Endothelial cell of umbilical vein (primary cell): ENCODE data around the gene PRPSAP1. TPM values are rescaled to one million over a fixed set of nuclear protein-coding genes. Genes with fewer than 3 reads are reported as not detected.

Source experiments
- BruUV-seq: library from RNA; stranded (reverse); fragments of 400-500 nt; replicated peaks from 2 replicates; lab custom pipeline; 2021; lab: Mats Ljungman, UMichigan
- CTCF ChIA-PET: fragments of 300-600, 350-600 bp; sonication (Branson Sonifier 250); formaldehyde crosslinking; loops from one replicate; lab custom pipeline; 2021; ENCODE audit warnings: antibody characterized with exemption, inconsistent platforms; lab: Charles Lee
- POLR2A ChIA-PET: fragments of 300-600, 350-600 bp; sonication (Branson Sonifier 250); formaldehyde crosslinking; loops from one replicate; lab custom pipeline; 2021; ENCODE audit warnings: antibody characterized with exemption, inconsistent platforms; lab: Charles Lee
- DNase-seq: peaks from one replicate; pipeline ENCODE4 v3.0.0-alpha.2; 2011; ENCODE audit warnings: low read depth, low spot score
- FAIRE-seq: peaks from 2 replicates; lab custom pipeline; 2011; peaks lifted over from hg19 to GRCh38; lab: Jason Lieb, UNC
- H2AFZ ChIP-seq: 2 replicates; pipeline ENCODE4 v1.6.0; 2012; ENCODE audit warnings: low read depth, low read length, control low read depth, inconsistent platforms
- H3K27ac ChIP-seq: 2 replicates; pipeline ENCODE4 v1.5.1; 2011; ENCODE audit warnings: low read depth, mild to moderate bottlenecking, control low read depth, low read length, moderate library complexity; ENCODE audit not compliant: insufficient read depth
- H3K27me3 ChIP-seq, 2 experiments: 2 replicates each; pipeline versions ENCODE4 v1.6.0 to v1.6.1; 2011; ENCODE audit warnings: low read length in 2 of 2, mixed read lengths in 1 of 2; ENCODE audit not compliant: control insufficient read depth in 2 of 2, insufficient read depth in 2 of 2
- H3K36me3 ChIP-seq, 2 experiments: 2 replicates in 1 of 2; 3 replicates in 1 of 2; pipeline ENCODE4 v1.5.1; 2011; ENCODE audit warnings: low read length in 2 of 2, mild to moderate bottlenecking in 1 of 2, moderate library complexity in 1 of 2; ENCODE audit not compliant: control insufficient read depth in 2 of 2, insufficient read depth in 2 of 2; ENCODE audit errors: extremely low read depth in 1 of 2
- H3K4me1 ChIP-seq: 3 replicates; pipeline ENCODE4 v1.5.1; 2011; ENCODE audit warnings: mild to moderate bottlenecking, low read length; ENCODE audit not compliant: control insufficient read depth, insufficient read depth; ENCODE audit errors: extremely low read depth
- H3K4me2 ChIP-seq: 2 replicates; pipeline ENCODE4 v1.6.1; 2011; ENCODE audit warnings: low read length, control low read depth, mixed read lengths; ENCODE audit not compliant: insufficient read depth
- H3K4me3 ChIP-seq, 3 experiments: fragments of 200-600 bp in 1 of 3; sonication (generic), shearing (Covaris generic) in 1 of 3; replicated peaks in 1 of 3; 2 replicates each; pipeline ENCODE4 v1.5.1; 2011 to 2016; ENCODE audit warnings: control low read depth in 3 of 3, low read length in 3 of 3, mild to moderate bottlenecking in 2 of 3, inconsistent platforms in 1 of 3, low read depth in 1 of 3, moderate library complexity in 1 of 3; ENCODE audit not compliant: insufficient read depth in 1 of 3
- H3K79me2 ChIP-seq: 2 replicates; pipeline ENCODE4 v1.6.0; 2012; ENCODE audit warnings: low read length, inconsistent platforms; ENCODE audit not compliant: control insufficient read depth, insufficient read depth
- H3K9ac ChIP-seq: replicated peaks from 2 replicates; pipeline ENCODE3; 2011; ENCODE audit warnings: low read length, control low read depth; ENCODE audit not compliant: insufficient read depth; ENCODE audit errors: extremely low read depth
- H3K9me1 ChIP-seq: replicated peaks from 3 replicates; pipeline ENCODE4 v1.6.0; 2011; ENCODE audit warnings: mild to moderate bottlenecking, low read length; ENCODE audit not compliant: control insufficient read depth, insufficient read depth; ENCODE audit errors: extremely low read depth
- H3K9me3 ChIP-seq: replicated peaks from 2 replicates; pipeline ENCODE4 v1.5.1; 2012; ENCODE audit warnings: low read length, inconsistent platforms; ENCODE audit not compliant: control insufficient read depth, insufficient read depth
- H4K20me1 ChIP-seq: replicated peaks from 2 replicates; pipeline ENCODE3; 2011; ENCODE audit warnings: mild to moderate bottlenecking, low read length; ENCODE audit not compliant: control insufficient read depth, insufficient read depth; ENCODE audit errors: extremely low read depth
- CTCF ChIP-seq, 2 donors: IDR thresholded peaks; 1 replicate in 1 of 2; 2 replicates in 1 of 2; pipeline ENCODE4 v1.5.1; 2011; ENCODE audit warnings: low read length in 2 of 2, mild to moderate bottlenecking in 2 of 2, moderate library complexity in 2 of 2, control low read depth in 1 of 2, inconsistent platforms in 1 of 2, low read depth in 1 of 2; ENCODE audit not compliant: insufficient read depth in 1 of 2; ENCODE audit errors: extremely low read depth in 1 of 2
- GATA2 ChIP-seq: IDR thresholded peaks from 2 replicates; pipeline ENCODE4 v1.7.0; 2011; ENCODE audit warnings: low read depth, mild to moderate bottlenecking, moderate library complexity, mixed read lengths, low read length; ENCODE audit not compliant: insufficient read length, insufficient read depth
- JUN ChIP-seq: IDR thresholded peaks from 2 replicates; pipeline ENCODE4 v1.6.1; 2011; ENCODE audit warnings: borderline replicate concordance, low read depth; ENCODE audit not compliant: insufficient read length, insufficient read depth
- MAX ChIP-seq: IDR thresholded peaks from 2 replicates; pipeline ENCODE4 v1.6.1; 2011; ENCODE audit not compliant: insufficient read depth, insufficient read length
- POLR2A ChIP-seq: IDR thresholded peaks from 2 replicates; pipeline ENCODE4 v1.6.1; 2012; ENCODE audit warnings: low read depth, mild to moderate bottlenecking, control low read depth, low read length
- POLR2AphosphoS5 ChIP-seq: IDR thresholded peaks from 2 replicates; pipeline ENCODE4 v1.6.1; 2012; ENCODE audit warnings: low read depth, mild to moderate bottlenecking, control low read depth, low read length, moderate library complexity; ENCODE audit not compliant: insufficient read depth
- dilution Hi-C: fragments of 300-500 bp; cut with MboI; formaldehyde crosslinking; loops from one replicate; pipeline ENCODE4 v1.15.0; 2019; ENCODE audit warnings: low sequenced_read_pairs; ENCODE audit not compliant: extremely low pct_ligation_motif_present
- intact Hi-C: fragments of 100-400 bp; cut with micrococcal nuclease; formaldehyde crosslinking; loops from one replicate; pipeline ENCODE4 v1.10.0; 2022
- polyA plus RNA-seq, 4 experiments: library from polyadenylated mRNA; depleted of rRNA in 3 of 4; stranded (reverse) in 3 of 4; unstranded in 1 of 4; fragments of >200 nt; gene quantifications; 2 replicates each; pipeline versions ENCODE4 v1.2.1 to v1.2.3, GENCODE V29; 2011 to 2012; ENCODE audit warnings: missing spikeins in 1 of 4
- total RNA-seq: library from RNA; stranded (reverse); gene quantifications from 2 replicates; pipeline ENCODE4 v1.2.3, GENCODE V29; 2021

Gene PRPSAP1
- total and polyA plus RNA-seq, 2 donors (not counting 3 experiments of a cell fraction or from before 2014, with no cell fraction given) = 90.2 to 123 TPM

GRCh38 chr17:76384222-76384986, 30.7 kb upstream of the PRPSAP1 start, which contains the start of gene SPHK1:
TSS of gene SPHK1 (plus strand) at chr17:76384609. CDS start at chr17:76385645, 1,036 bp downstream.
- no peaks in the 10 kb centered on the region for H3K27me3 ChIP-seq
- H3K4me1 ChIP-seq = peaks cover 26% of the 10 kb centered on the region
- peak within 1 kb of the TSS; percentile 67 for H3K4me2 ChIP-seq
- DNase-seq (peak; percentile 71), FAIRE-seq (peak; percentile 75)
- peak within 1 kb of the TSS; percentile 54 to 82 (median 65) for H3K4me3 ChIP-seq
- H3K9ac ChIP-seq = peak within 1 kb of the TSS; percentile 97
- H4K20me1 ChIP-seq = no peaks in the 10 kb centered on the region
- dilution Hi-C loops (no loop called here), intact Hi-C loops (loop anchor here (2.0 kb wide), 1 partner anchor 70 kb away; no protein-coding TSS in a partner anchor)
- H3K79me2 ChIP-seq = peaks cover 37% of the 10 kb centered on the region
- H3K36me3 ChIP-seq = no peaks in the 10 kb centered on the region
- H3K27ac ChIP-seq = peak within 1 kb of the TSS; percentile 97
- TF ChIP-seq POLR2A = peak; percentile 93
- TF ChIP-seq MAX = no peak
- no peak for TF ChIP-seq GATA2
- no peak for TF ChIP-seq CTCF (IDR thresholded peaks at IDR 0.05; ENCODE audit: extremely low read depth in 1 of 2, insufficient read depth in 1 of 2, low read depth in 1 of 2, low read length in 2 of 2)
- peak; percentile 71 for TF ChIP-seq POLR2AphosphoS5
- TF ChIP-seq JUN = no peak
- H3K9me1 ChIP-seq = no peaks in the 10 kb centered on the region
- no peaks in the 10 kb centered on the region for H3K9me3 ChIP-seq
- ChIA-PET CTCF (interaction anchor here (0.6 to 8.1 kb wide), 17 partner anchors 8 to 116 kb away, joined by 3 to 106 read pairs (median 10); partner anchors contain the start of genes PRPSAP1 and QRICH2), POLR2A (interaction anchor here (0.5 to 3.1 kb wide), 6 partner anchors 14 to 1610 kb away, joined by 3 to 13 read pairs (median 6); partner anchors contain the start of gene PRPSAP1)
- no TSS peak for BruUV-seq
- peak within 1 kb of the TSS; percentile 26 for H2AFZ ChIP-seq
